Activated CD8-positive, alpha-beta memory T cell treated with anti-CD3 and anti-CD28 coated beads, Interleukin-2, amount 50 U/mL, for 24 hours (primary cell): Measurements from ENCODE around the gene BEGAIN.

Experiments used
- DNase-seq: peaks from one replicate; pipeline ENCODE4 v3.0.0-alpha.2; 2020; ENCODE audit errors: extremely low read depth

Gene BEGAIN

DNA sequence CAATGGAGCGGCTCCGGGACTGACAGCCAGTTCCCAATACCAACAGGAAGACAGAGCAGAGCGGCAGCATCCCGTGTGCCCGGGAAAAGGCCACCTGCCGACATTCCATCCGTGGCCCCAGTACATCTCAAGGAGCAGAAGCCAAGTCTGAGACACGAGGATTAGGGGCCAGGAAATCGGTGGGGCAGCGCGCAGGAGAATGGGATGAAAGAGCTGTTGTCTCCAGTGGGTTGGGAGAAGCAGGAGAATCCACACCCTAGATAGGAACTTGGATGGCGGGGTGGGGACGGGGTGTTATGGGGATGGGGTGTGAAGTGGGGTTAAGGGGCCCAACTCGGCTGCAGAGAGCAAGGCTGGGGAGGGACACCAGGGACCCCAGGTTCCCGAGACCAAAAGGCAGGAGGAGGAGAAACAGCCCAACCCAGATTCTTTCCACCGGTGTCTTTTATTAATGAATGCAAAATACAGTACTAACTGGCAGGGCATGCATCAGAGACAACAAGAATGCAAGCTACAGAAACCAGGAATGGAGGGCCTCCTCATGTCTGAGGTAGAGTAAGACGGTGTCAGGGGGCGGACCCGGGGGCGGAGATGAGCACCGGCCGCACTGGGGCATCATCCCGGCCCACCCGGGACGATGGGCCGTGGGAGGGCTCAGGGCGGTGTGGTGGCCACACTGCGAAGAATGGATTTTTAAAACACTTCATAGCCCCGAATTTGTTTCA, 50.3 kb downstream of the BEGAIN start:
- no peak for DNase-seq

GRCh38 chr14:100536121-100536510, 51.1 kb downstream of the BEGAIN start:
- no peak for DNase-seq

- no peak for DNase-seq
These were observed 51.7 kb downstream of the BEGAIN start for GRCh38 chr14:100535287-100536120.

DNA sequence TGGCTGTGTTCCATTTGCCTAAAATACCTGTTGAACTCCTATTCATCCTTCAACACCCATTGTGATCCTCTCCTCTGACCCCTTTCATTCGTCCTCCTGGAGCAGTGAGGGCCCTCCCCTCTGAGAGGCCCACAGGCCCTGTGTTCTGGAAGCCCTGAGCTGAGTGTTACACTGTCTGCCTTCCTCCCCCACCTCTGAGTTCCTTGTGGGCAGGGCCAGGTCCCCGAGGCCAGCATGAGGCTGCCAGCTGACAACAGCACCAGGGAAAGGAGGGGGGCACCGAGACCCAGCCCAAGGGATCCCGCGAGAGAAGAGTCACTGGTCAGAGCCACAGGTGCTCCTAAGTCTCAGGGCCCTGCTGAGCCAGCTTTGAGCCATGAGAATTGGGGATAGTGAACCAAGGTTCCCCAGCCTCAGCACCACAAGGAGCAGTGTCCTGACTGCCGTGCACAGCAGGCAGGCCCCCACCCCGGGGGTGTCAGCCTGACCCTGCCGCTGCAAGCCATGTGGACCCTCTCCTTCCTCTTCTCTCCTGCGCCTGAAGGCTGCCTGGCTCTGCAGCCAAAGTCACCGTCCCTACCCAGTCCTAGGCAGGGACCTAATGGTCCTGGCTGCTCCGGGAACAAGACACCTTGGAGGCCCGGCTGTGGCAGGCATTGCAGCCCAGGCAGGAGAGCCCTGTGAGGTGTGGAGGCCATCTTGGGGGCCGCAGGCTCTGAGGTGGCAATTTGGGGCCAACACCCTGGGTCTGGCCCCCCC, 52.5 kb downstream of the BEGAIN start:
- no peak for DNase-seq

GRCh38 chr14:100533656-100534485, 53.3 kb downstream of the BEGAIN start:
- DNase-seq: no peak

DNA sequence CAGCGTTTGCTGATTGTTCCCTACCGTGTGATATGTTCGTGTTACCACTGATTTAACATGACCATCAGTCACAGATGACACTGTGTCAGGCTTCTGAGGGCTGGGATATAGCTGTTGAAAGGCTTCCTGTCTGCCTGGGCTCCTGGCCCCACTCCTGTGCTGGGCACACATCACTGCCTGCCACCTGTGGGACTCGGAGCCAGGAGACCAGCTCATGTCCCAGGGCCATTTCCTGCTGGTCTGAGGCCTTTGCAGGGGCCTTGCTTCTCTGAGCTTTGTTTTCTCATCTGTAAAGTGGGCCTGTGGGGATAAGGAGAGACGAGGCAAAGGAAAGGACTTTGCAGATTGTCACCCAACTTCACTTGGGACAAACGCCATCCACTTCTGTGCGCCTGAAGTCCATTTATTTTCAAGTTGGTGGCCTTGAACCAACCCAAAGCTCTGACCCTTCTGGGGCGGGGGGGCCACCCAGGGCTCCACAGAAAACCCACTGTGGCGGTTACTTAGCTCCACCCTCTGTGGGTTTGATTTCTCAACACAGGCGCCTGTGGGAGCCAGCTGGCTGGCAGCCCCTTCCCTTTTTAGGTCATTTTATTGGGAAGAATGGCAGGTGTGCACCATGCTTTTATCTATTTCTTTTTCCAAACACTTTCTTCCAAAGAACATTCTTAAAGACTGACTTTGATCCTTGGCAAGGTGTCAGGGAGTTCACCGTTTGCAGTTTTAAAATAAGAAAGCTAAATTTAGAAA, 54.1 kb downstream of the BEGAIN start:
- no peak for DNase-seq

GRCh38 chr14:100532154-100532861, 54.9 kb downstream of the BEGAIN start:
- no peak for DNase-seq

GRCh38 chr14:100531152-100532121, 55.8 kb downstream of the BEGAIN start:
- no peak for DNase-seq

- DNase-seq: no peak
These were observed 56.7 kb downstream of the BEGAIN start for GRCh38 chr14:100530270-100531072.

GRCh38 chr14:100529561-100530031, 57.6 kb downstream of the BEGAIN start:
- no peak for DNase-seq

- DNase-seq: no peak
These were observed 58.2 kb downstream of the BEGAIN start for GRCh38 chr14:100528962-100529560.

DNA sequence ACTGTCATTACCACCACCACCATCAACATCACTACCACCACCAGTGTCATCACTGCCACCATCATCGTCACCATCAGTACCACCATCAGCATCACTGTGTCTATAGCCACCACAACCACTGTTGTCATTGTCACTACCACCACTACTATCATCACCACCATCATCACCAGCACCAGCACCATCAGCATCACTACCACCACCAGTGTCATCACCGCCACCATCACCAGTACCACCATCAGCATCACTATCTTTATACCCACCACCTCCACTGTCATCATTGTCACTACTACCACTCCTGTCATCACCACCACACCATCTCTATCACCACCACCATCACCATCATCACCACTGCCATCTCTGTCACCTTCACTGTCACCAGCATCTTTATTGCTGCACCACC, 60.6 kb downstream of the BEGAIN start:
- DNase-seq: no peak

- no peak for DNase-seq
These were observed 61.2 kb downstream of the BEGAIN start for GRCh38 chr14:100526057-100526456.

GRCh38 chr14:100525615-100526014, 61.6 kb downstream of the BEGAIN start:
- no peak for DNase-seq

DNA sequence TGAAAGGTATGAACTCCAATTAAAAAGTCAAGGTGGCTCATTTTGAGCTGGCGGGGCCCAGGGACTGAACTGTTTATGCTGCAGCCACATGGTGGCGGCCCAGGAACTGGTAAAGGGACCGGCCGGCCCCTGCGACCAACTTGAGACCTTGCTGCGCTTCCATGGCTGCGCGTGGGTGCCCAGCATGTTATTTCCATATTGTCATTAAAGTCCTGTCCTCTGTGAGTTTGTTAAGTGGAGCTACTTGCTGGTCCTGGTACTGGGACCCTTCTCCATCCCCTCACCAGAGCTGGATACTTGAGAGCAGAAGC, 62.3 kb downstream of the BEGAIN start:
- DNase-seq: no peak

GRCh38 chr14:100524233-100524932, 62.8 kb downstream of the BEGAIN start:
- no peak for DNase-seq

GRCh38 chr14:100523843-100524169, 63.4 kb downstream of the BEGAIN start:
- DNase-seq: no peak
